ENCODE data around the gene NLGN4X. TPM values are rescaled to one million over a fixed set of nuclear protein-coding genes. Genes with fewer than 3 reads are reported as not detected.

The NLGN4X gene
- total RNA-seq, 2 experiments from 2014 or later: not detected

DNA sequence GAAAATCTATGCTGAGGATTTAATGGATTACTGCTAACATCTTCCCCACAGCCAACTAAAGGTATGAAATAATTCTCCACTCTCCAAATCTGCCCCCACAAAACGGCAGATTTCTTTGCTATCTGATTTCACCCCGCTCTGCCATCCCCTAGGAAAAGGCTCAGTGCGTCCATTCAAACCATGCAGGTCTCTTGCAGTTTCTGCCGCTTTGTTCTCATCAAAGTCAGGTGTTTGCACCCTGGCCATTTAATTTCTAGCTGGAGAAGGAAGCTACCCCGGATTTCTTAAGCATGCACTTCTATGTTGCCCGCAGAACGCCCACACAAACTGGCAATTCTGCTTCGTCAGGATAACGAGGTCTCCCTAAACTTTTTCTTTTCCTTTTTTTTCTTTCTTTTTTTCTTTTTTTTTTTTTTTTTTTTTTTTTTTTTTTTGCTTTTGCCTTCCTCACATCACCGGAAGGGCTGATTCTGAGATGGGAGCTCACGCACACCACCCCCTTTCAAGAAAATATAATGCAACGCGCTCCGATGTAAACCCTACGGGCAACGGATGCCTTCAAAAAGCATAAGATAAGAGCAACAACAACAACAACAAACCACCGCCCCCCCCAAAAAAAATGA lies 3.3 kb downstream of the NLGN4X start:
- H3K4me1 Mint-ChIP-seq (ENCODE audit: low read depth): peaks cover 2% of the 10 kb centered on the region
- H3K9me3 Mint-ChIP-seq: no peaks in the 10 kb centered on the region
- POLR2A ChIA-PET: no interaction called here
- H3K4me3 Mint-ChIP-seq: no peak overlapping the region
- peaks cover 17% of the 10 kb centered on the region for H3K27me3 Mint-ChIP-seq
- no peak overlapping the region for H3K27ac Mint-ChIP-seq
- intact Hi-C loops (cut with micrococcal nuclease): no loop called here
- TF ChIP-seq, protein P1, sequence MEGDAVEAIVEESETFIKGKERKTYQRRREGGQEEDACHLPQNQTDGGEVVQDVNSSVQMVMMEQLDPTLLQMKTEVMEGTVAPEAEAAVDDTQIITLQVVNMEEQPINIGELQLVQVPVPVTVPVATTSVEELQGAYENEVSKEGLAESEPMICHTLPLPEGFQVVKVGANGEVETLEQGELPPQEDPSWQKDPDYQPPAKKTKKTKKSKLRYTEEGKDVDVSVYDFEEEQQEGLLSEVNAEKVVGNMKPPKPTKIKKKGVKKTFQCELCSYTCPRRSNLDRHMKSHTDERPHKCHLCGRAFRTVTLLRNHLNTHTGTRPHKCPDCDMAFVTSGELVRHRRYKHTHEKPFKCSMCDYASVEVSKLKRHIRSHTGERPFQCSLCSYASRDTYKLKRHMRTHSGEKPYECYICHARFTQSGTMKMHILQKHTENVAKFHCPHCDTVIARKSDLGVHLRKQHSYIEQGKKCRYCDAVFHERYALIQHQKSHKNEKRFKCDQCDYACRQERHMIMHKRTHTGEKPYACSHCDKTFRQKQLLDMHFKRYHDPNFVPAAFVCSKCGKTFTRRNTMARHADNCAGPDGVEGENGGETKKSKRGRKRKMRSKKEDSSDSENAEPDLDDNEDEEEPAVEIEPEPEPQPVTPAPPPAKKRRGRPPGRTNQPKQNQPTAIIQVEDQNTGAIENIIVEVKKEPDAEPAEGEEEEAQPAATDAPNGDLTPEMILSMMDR (IDR thresholded peaks at IDR 0.05): no peak
- no peak for ATAC-seq
- CTCF ChIA-PET: interaction anchor here (0.6 kb wide), 1 partner anchor 499 kb away, joined by 3 read pairs; no protein-coding TSS in a partner anchor
- no peaks in the 10 kb centered on the region for H3K36me3 Mint-ChIP-seq (ENCODE audit: low read depth)
- DNase-seq: no peak

DNA sequence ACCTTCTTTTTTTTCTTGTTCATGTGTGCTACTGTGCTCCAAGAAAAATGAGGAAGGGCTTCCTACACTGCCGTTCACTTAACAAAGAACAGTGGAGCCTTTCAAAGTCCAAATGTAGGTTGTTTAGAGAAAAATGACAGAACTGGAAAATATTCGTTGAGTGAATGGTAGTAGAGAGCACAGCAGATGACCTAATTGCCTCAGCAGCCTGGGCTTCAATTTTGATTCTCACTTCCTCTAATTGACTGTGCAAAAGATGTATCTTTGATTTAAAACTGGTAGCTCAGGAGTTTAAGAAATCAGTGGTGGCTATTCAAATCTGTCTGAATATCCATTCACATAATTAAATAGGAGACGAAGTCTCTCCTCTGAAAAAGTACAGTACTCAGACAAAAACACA lies 5.2 kb downstream of the NLGN4X start:
- Mint-ChIP-seq H3K4me1 (ENCODE audit: low read depth) (peaks cover 2% of the 10 kb centered on the region), H3K4me3 (no peak overlapping the region), H3K36me3 (ENCODE audit: low read depth) (no peaks in the 10 kb centered on the region), H3K27ac (no peak overlapping the region), H3K27me3 (peaks cover 8% of the 10 kb centered on the region), H3K9me3 (no peaks in the 10 kb centered on the region)
- CTCF ChIA-PET: no interaction called here
- DNase-seq (no peak), ATAC-seq (no peak)
- TF ChIP-seq, protein P1 (IDR thresholded peaks at IDR 0.05): no peak
- intact Hi-C loops (cut with micrococcal nuclease): no loop called here
- POLR2A ChIA-PET: no interaction called here

DNA sequence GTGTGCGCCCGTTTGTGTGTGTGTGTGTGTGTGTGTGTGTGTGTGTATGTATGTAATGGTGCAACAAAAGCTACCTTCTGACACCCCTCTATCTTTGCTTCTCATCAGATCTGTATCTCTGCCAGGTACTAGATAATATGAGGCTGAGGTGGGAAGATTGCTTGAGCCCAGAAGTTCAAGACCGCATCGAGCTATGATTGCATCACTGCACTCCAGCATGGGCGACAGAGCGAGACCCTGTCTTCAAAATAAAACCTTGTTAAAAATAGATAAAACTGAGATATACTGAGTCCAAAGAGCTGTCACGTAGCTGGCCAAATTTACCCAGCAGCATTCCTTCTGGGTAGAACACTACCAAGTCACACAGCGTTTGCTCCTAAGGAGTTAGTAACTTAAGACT lies 18.4 kb downstream of the NLGN4X start:
- Mint-ChIP-seq H3K4me1 (ENCODE audit: low read depth) (no peaks in the 10 kb centered on the region), H3K9me3 (no peaks in the 10 kb centered on the region), H3K27me3 (no peaks in the 10 kb centered on the region), H3K36me3 (ENCODE audit: low read depth) (no peaks in the 10 kb centered on the region), H3K4me3 (no peak overlapping the region), H3K27ac (no peak overlapping the region)
- intact Hi-C loops (cut with micrococcal nuclease): no loop called here
- TF ChIP-seq, protein P1 (IDR thresholded peaks at IDR 0.05): no peak
- DNase-seq (no peak), ATAC-seq (no peak)
- ChIA-PET CTCF (no interaction called here), POLR2A (no interaction called here)

DNA sequence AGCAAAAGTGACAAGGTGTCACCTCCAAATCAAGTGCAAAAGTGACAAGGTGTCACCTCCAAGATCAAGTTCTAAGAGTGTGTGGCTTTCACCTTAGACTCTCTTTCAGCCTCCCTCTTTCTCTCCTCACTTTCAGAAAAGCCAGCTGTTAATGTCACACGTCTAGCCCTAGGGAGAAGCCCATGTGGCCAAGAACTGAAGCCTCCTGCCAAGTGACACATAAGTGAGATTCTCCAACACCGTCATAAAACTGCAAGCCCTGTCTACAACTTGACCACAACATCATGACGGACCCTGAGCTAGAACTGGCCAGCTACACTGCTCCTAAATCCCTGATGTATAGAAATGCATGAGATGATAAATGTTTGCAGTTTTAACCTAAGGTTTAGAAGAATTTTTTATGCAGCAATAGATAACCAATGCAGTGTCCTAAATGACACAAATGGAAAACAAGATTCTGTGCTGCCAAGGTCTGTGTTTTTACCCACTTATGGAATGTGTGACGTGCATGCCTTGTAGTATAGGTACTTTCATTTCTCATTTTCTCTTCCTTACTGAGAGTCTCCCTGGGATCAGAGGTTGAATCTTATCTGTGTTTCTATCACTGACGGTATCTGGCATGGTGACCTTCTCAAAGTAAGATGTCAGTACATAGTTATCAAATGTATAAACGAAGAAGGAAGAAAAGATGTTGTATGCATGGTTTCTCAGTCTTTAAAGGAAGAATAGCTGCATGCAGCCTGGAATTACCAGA lies 25.0 kb downstream of the NLGN4X start:
- H3K4me3 Mint-ChIP-seq: no peak overlapping the region
- ATAC-seq (no peak), DNase-seq (no peak)
- no peaks in the 10 kb centered on the region for H3K27me3 Mint-ChIP-seq
- CTCF ChIA-PET: no interaction called here
- H3K9me3 Mint-ChIP-seq: peaks cover 1% of the 10 kb centered on the region
- intact Hi-C loops (cut with micrococcal nuclease): no loop called here
- POLR2A ChIA-PET: no interaction called here
- TF ChIP-seq, protein P1 (IDR thresholded peaks at IDR 0.05): no peak
- H3K36me3 Mint-ChIP-seq (ENCODE audit: low read depth): no peaks in the 10 kb centered on the region
- H3K4me1 Mint-ChIP-seq (ENCODE audit: low read depth): no peaks in the 10 kb centered on the region
- H3K27ac Mint-ChIP-seq: no peak overlapping the region

DNA sequence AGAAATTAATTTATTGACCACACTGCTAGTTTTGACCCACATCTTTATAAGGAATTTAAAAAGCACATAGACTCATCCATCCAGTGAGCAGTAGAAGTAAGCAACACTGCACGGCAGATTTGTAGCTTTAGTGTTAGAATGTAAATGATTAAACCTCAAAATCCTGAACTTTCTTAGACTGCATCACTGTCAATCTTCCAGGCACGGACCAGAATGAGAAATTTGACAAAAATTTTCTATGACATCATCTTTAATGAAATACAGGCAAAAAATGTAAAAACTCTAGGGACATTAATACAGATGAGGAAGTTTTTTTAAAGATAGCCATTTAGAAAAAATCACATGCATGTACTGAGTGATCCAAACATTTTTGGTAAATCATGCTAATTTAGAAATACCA lies 29.2 kb downstream of the NLGN4X start:
- ChIA-PET CTCF (no interaction called here), POLR2A (no interaction called here)
- Mint-ChIP-seq H3K9me3 (no peaks in the 10 kb centered on the region), H3K27ac (no peak overlapping the region), H3K4me3 (no peak overlapping the region), H3K36me3 (ENCODE audit: low read depth) (no peaks in the 10 kb centered on the region), H3K4me1 (ENCODE audit: low read depth) (no peaks in the 10 kb centered on the region), H3K27me3 (no peaks in the 10 kb centered on the region)
- no peak for ATAC-seq
- DNase-seq: no peak
- intact Hi-C loops (cut with micrococcal nuclease): no loop called here
- TF ChIP-seq, protein P1 (IDR thresholded peaks at IDR 0.05): no peak

Data from activated CD8-positive, alpha-beta T cell treated with anti-CD3 and anti-CD28 coated beads for 36 hours (primary cell).